Muscle of back (tissue), 11 donors: ENCODE results near the gene RASSF7. TPM values are rescaled to one million over a fixed set of nuclear protein-coding genes. Genes with fewer than 3 reads are reported as not detected.

Experiments used
- DNase-seq, 3 donors: peaks; one replicate each; pipeline versions ENCODE4 v3.0.0 to v3.0.0-alpha.2; 2013
- polyA plus RNA-seq, 10 donors: library from polyadenylated mRNA; unstranded; fragments of 120-200 nt; gene quantifications; one replicate each; pipeline ENCODE4 v1.2.1, GENCODE V29; 2013; ENCODE audit not compliant: insufficient read length in 10 of 10

Gene RASSF7
- polyA plus RNA-seq, 10 donors: 1.1 to 3.7 (median 2.2) TPM

GRCh38 chr11:581752-582151 lies 21.0 kb downstream of the RASSF7 start:
- no peak for DNase-seq

GRCh38 chr11:584287-584686 lies 23.5 kb downstream of the RASSF7 start:
- no peak for DNase-seq

GRCh38 chr11:586376-587316 lies 25.9 kb downstream of the RASSF7 start:
- DNase-seq: no peak

- DNase-seq: no peak
These were observed 26.8 kb downstream of the RASSF7 start for GRCh38 chr11:587546-587945.

- DNase-seq: no peak
These were observed 27.2 kb downstream of the RASSF7 start for GRCh38 chr11:587978-588380.

- no peak for DNase-seq
These were observed 29.0 kb downstream of the RASSF7 start for GRCh38 chr11:589798-590197.

GRCh38 chr11:590997-591396 lies 30.2 kb downstream of the RASSF7 start:
- no peak for DNase-seq

GRCh38 chr11:592501-592900 lies 31.7 kb downstream of the RASSF7 start:
- DNase-seq: no peak

- DNase-seq: no peak
These were observed 32.1 kb downstream of the RASSF7 start for GRCh38 chr11:592918-593317.

- no peak for DNase-seq
These were observed 32.6 kb downstream of the RASSF7 start for GRCh38 chr11:593347-593746.

- DNase-seq: no peak
These were observed 34.6 kb downstream of the RASSF7 start for GRCh38 chr11:595400-595799.

- no peak for DNase-seq
These were observed 35.6 kb downstream of the RASSF7 start for GRCh38 chr11:596374-596773.

GRCh38 chr11:597166-597725 lies 36.5 kb downstream of the RASSF7 start:
- no peak for DNase-seq

- DNase-seq: no peak
These were observed 37.4 kb downstream of the RASSF7 start for GRCh38 chr11:598005-598680.

- no peak for DNase-seq
These were observed 40.9 kb downstream of the RASSF7 start for GRCh38 chr11:601573-602245.

- no peak for DNase-seq
These were observed 42.4 kb downstream of the RASSF7 start for GRCh38 chr11:603154-603553.

GRCh38 chr11:605286-606129 lies 44.7 kb downstream of the RASSF7 start:
- no peak for DNase-seq

GRCh38 chr11:606245-606644 lies 45.5 kb downstream of the RASSF7 start:
- DNase-seq: no peak

GRCh38 chr11:607020-607780 lies 46.4 kb downstream of the RASSF7 start:
- DNase-seq: no peak

- no peak for DNase-seq
These were observed 47.3 kb downstream of the RASSF7 start for GRCh38 chr11:607971-608659.
